Measurements from ENCODE around the gene CTNNA1. TPM values are rescaled to one million over a fixed set of nuclear protein-coding genes. Genes with fewer than 3 reads are reported as not detected.

CTNNA1 gene
- total RNA-seq, 4 donors from 2014 or later: 251 to 326 (median 274) TPM

DNA sequence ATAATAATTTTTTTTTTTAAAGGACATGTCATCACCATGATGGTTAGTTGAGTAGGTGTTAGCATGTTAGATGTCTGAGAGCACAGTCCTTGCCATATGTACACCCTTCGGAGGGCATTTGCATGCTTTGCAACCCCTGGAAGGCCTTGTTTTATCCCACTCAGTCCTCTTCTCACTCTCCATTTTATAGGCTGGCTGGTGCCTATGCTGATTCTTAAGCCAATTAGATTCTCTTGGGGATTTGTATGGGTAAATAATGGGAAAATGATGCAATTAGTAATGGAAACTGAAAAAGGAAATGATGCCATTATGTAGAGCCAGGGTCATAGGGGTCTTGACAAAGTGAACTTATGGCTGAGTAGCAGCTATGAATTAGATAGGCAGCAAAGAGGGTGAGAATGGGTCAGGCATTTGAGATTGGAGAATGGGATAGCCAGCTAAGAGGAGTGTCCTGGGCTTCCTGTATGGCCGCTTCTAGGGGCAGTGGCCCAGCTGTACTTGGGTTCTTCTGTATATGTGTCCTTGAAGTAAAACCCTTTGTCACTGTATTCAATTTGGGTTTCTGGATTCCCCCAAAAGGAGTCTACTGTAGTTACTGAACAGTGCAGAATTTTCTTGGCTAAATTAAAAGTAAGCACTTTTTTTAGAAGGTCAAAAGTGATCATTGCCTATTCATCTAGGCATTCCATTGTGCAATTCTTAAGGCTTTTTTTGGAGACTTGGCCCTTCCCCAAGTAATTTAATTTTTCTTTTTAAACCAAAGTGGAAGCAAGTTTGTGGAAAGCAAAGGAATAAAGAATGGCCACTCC is 90.3 kb downstream of the CTNNA1 start:
- TF ChIP-seq, protein P1, sequence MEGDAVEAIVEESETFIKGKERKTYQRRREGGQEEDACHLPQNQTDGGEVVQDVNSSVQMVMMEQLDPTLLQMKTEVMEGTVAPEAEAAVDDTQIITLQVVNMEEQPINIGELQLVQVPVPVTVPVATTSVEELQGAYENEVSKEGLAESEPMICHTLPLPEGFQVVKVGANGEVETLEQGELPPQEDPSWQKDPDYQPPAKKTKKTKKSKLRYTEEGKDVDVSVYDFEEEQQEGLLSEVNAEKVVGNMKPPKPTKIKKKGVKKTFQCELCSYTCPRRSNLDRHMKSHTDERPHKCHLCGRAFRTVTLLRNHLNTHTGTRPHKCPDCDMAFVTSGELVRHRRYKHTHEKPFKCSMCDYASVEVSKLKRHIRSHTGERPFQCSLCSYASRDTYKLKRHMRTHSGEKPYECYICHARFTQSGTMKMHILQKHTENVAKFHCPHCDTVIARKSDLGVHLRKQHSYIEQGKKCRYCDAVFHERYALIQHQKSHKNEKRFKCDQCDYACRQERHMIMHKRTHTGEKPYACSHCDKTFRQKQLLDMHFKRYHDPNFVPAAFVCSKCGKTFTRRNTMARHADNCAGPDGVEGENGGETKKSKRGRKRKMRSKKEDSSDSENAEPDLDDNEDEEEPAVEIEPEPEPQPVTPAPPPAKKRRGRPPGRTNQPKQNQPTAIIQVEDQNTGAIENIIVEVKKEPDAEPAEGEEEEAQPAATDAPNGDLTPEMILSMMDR (IDR thresholded peaks at IDR 0.05): no peak
- DNase-seq (ENCODE audit: low spot score) (no peak), ATAC-seq (ENCODE audit: low FRiP score) (peak; percentile 26)

DNA sequence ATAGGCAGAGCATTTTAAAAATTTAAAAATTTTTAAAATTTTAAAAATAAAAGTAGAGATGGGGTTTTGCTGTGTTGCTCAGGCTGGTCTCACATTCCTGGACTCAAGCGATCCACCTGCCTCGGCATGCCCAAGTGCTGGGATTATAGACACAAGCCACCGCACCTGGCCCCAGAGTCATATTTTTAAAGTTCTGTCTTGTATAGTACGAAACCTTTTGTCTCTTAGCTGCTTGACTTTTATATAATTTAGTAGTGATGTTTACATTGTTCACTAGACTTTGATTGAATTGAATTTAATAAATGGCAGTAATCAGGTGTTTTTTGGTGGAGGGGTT is 90.9 kb downstream of the CTNNA1 start:
- ATAC-seq (ENCODE audit: low FRiP score) (peak; percentile 7), DNase-seq (ENCODE audit: low spot score) (no peak)
- TF ChIP-seq, protein P1 (IDR thresholded peaks at IDR 0.05): no peak

DNA sequence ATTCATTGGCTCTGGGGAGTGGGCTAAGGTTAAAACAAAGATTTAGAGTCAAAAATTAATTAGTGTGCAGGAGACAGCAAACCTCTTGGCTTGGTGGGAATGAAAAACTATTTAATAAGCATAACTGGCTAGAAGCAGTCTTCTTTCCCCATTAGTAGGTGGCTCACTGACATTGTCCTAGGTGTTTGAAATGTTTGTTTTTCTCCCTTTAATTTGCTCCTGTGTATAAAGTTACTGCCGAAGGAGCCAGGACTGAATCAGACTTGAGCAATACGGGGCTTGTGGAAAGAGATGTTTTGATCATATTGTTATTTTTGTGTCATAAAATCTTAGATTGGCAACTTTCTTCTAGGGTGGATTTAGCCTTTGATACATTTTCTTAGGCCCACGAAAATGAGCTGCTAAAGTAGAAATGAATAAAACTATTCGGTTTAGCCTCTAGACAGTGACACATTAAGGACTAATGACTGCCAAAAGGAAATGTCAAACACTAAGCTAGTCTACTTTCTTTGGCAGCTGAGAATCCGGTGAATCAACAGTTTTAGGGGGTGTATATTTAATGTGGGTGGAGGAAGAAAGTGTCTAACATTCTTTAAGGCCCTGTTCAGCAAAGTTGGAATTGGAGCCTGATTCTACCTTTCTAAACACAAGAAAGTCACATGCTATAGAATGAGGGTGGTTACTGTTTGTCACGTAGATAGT is 91.7 kb downstream of the CTNNA1 start:
- TF ChIP-seq, protein P1 (IDR thresholded peaks at IDR 0.05): no peak
- ATAC-seq (ENCODE audit: low FRiP score): peak; percentile 86
- no peak for DNase-seq (ENCODE audit: low spot score)

DNA sequence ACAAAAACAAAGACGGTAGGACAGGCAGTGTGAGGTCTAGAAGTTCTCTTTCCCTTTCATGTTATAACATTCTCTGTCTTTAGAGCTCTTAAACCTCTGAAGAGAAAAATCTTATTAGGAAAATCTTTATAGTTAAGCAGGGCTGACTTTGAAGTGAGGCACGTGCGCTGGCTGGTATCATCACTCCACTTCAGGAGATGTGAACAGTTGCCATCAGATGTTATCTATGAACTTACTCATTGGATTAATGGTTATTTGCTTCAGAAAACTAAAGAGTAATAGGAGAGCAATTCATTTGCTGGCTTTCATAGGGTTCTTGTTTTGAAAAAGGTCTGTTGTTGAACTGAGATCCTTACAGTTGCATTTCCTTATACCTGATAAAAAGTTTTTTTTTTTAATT is 96.2 kb downstream of the CTNNA1 start:
- ATAC-seq (ENCODE audit: low FRiP score) (peak; percentile 41), DNase-seq (ENCODE audit: low spot score) (no peak)
- TF ChIP-seq, protein P1 (IDR thresholded peaks at IDR 0.05): no peak

DNA sequence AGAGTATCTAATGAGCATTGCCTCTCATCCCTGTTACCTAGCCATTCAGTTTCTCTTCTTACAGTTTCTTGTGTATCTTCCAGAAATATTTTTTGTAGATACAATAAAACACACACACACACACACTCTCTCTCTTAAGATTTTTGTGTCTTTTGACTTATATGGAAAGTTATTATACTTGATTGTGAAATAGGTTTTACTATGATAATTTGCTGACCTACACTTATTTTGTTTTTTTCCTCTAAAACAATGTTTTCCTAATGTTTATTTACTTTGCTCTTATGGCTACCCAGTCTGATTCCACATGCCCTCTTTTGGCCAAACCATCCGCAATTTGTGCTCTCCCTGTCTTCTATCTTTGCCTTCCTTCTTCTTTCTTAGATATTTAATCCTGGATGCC is 96.7 kb downstream of the CTNNA1 start:
- TF ChIP-seq, protein P1 (IDR thresholded peaks at IDR 0.05): no peak
- ATAC-seq (ENCODE audit: low FRiP score): no peak
- no peak for DNase-seq (ENCODE audit: low spot score)

DNA sequence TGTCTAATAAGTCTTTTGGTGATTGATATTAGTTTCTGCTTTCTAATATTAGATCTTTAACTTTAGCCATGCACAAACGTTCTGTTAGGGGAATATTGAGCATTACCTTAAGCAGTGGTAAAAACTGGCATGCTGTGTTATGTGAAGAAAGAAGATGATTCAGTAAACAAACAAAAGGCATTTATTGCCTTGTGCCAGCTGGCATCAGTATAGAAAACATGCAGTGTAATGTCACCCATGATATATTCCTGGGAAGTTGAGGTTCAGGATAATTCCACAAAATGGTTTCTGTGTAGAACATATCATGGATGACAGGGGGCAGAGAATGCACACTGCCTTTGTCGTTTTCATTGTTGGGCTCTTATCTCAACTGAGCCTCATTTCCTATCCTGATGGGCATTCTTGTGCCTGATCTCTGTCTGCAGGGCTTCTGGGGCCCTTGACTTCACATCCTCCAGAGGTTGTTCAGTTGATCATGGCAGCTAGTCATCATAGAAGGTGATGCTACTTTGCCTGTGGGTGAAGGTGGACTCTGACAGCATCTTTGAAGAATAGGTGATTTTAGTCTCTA is 97.7 kb downstream of the CTNNA1 start:
- no peak for DNase-seq (ENCODE audit: low spot score)
- TF ChIP-seq, protein P1 (IDR thresholded peaks at IDR 0.05): no peak
- ATAC-seq (ENCODE audit: low FRiP score): no peak
